ENCODE measurements around the gene C2CD4B.

Gene C2CD4B

DNA sequence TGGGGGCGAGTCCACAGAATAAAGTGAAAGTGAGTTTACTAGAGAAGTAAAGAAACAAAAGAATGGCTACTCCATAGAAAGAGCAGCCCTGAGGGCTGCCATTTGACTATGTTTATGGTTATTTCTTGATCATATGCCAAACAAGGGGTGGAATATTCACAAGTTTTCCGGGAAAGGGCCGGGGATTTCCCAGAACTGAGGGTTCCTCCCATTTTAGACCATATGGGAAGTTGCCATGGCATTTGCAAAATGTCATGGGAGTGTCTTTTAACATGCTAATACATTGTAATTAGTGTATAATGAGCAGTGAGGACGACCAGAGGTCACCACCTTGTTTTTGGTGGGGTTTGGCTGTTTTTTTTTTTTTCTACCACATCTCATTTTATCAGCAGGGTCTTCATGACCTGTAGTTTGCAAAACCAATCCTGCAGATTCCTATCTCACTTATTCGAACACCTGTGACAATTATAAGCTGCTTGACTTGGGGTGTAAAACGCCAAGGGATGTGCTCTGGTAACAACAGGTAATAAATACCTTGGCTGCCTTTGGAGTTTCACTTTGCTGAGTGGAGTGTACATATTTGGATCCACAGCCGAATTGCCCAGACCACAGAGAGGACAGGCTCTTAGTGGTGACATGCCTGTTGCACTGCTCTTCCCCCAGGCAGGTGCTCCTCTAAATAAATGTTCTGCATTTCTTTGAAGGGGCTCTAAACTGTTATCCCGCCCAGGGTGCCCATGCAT is 43.6 kb downstream of the C2CD4B start:
- WGBS (ENCODE audit: extremely low coverage, insufficient coverage, low lambda C conversion rate): no CpG with 5 or more reads among the region's 8 CpGs

GRCh38 chr15:62120776-62121175 is 44.3 kb downstream of the C2CD4B start:
- Histone ChIP-seq H3K4me2 (ENCODE audit: low read length) (no peak overlapping the region), H3K4me3 (ENCODE audit: low read length) (no peak overlapping the region), H3K23ac (ENCODE audit: low read length) (no peak overlapping the region), H2BK120ac (ENCODE audit: low read depth, low read length) (no peak overlapping the region), H3K56ac (ENCODE audit: low read length) (no peak overlapping the region), H3K27ac (ENCODE audit: low read depth, low read length) (no peak overlapping the region), H3K4me1 (ENCODE audit: control insufficient read depth, low read depth, low read length) (peaks cover 4% of the 10 kb centered on the region), H3K9ac (ENCODE audit: low read length) (no peak overlapping the region), H3K18ac (ENCODE audit: low read length) (no peak overlapping the region), H2BK15ac (replicated peaks; ENCODE audit: low read depth) (no peak overlapping the region), H3K79me2 (ENCODE audit: control insufficient read depth, insufficient read depth, low read length) (no peaks in the 10 kb centered on the region), H4K8ac (ENCODE audit: low read depth, low read length) (no peak overlapping the region), H3K4ac (ENCODE audit: low read depth, low read length) (no peak overlapping the region), H2AK5ac (ENCODE audit: low read length) (no peak overlapping the region), H3K79me1 (ENCODE audit: low read length) (no peaks in the 10 kb centered on the region), H2BK5ac (ENCODE audit: low read length) (no peak overlapping the region), H4K5ac (ENCODE audit: low read length) (no peak overlapping the region), H3K27me3 (ENCODE audit: insufficient read depth, low read length, poor library complexity) (no peaks in the 10 kb centered on the region), H3K36me3 (ENCODE audit: control insufficient read depth, insufficient read depth, low read length) (no peaks in the 10 kb centered on the region)
- WGBS (ENCODE audit: extremely low coverage, insufficient coverage, low lambda C conversion rate): no CpG with 5 or more reads among the region's 5 CpGs
- DNase-seq: no peak

More for the DNA sequence above, 43.6 kb downstream of the C2CD4B start:
- H3K79me1 ChIP-seq (ENCODE audit: low read length): no peaks in the 10 kb centered on the region
- H3K4me1 ChIP-seq (ENCODE audit: control insufficient read depth, low read depth, low read length): peaks cover 4% of the 10 kb centered on the region
- no peak overlapping the region for H3K4me3 ChIP-seq (ENCODE audit: low read length)
- H4K8ac ChIP-seq (ENCODE audit: low read depth, low read length): no peak overlapping the region
- no peak overlapping the region for H2BK15ac ChIP-seq (replicated peaks; ENCODE audit: low read depth)
- no peak for DNase-seq
- no peak overlapping the region for H3K18ac ChIP-seq (ENCODE audit: low read length)
- no peaks in the 10 kb centered on the region for H3K36me3 ChIP-seq (ENCODE audit: control insufficient read depth, insufficient read depth, low read length)
- H2BK120ac ChIP-seq (ENCODE audit: low read depth, low read length): no peak overlapping the region
- H3K23ac ChIP-seq (ENCODE audit: low read length): no peak overlapping the region
- no peak overlapping the region for H4K5ac ChIP-seq (ENCODE audit: low read length)
- no peaks in the 10 kb centered on the region for H3K27me3 ChIP-seq (ENCODE audit: insufficient read depth, low read length, poor library complexity)
- no peak overlapping the region for H3K56ac ChIP-seq (ENCODE audit: low read length)
- H3K27ac ChIP-seq (ENCODE audit: low read depth, low read length): no peak overlapping the region
- H3K79me2 ChIP-seq (ENCODE audit: control insufficient read depth, insufficient read depth, low read length): no peaks in the 10 kb centered on the region
- no peak overlapping the region for H2BK5ac ChIP-seq (ENCODE audit: low read length)
- H3K4ac ChIP-seq (ENCODE audit: low read depth, low read length): no peak overlapping the region
- no peak overlapping the region for H3K9ac ChIP-seq (ENCODE audit: low read length)
- no peak overlapping the region for H2AK5ac ChIP-seq (ENCODE audit: low read length)
- no peak overlapping the region for H3K4me2 ChIP-seq (ENCODE audit: low read length)

GRCh38 chr15:62119874-62120273 is 45.2 kb downstream of the C2CD4B start:
- Histone ChIP-seq H3K18ac (ENCODE audit: low read length) (no peak overlapping the region), H3K4me3 (ENCODE audit: low read length) (no peak overlapping the region), H3K4me2 (ENCODE audit: low read length) (no peak overlapping the region), H3K27ac (ENCODE audit: low read depth, low read length) (no peak overlapping the region), H3K79me1 (ENCODE audit: low read length) (no peaks in the 10 kb centered on the region), H3K79me2 (ENCODE audit: control insufficient read depth, insufficient read depth, low read length) (no peaks in the 10 kb centered on the region), H2AK5ac (ENCODE audit: low read length) (no peak overlapping the region), H4K5ac (ENCODE audit: low read length) (no peak overlapping the region), H2BK15ac (replicated peaks; ENCODE audit: low read depth) (no peak overlapping the region), H3K4ac (ENCODE audit: low read depth, low read length) (no peak overlapping the region), H2BK5ac (ENCODE audit: low read length) (no peak overlapping the region), H3K36me3 (ENCODE audit: control insufficient read depth, insufficient read depth, low read length) (no peaks in the 10 kb centered on the region), H3K4me1 (ENCODE audit: control insufficient read depth, low read depth, low read length) (peaks cover 4% of the 10 kb centered on the region), H3K56ac (ENCODE audit: low read length) (no peak overlapping the region), H4K8ac (ENCODE audit: low read depth, low read length) (no peak overlapping the region), H3K27me3 (ENCODE audit: insufficient read depth, low read length, poor library complexity) (no peaks in the 10 kb centered on the region), H3K23ac (ENCODE audit: low read length) (no peak overlapping the region), H2BK120ac (ENCODE audit: low read depth, low read length) (no peak overlapping the region), H3K9ac (ENCODE audit: low read length) (no peak overlapping the region)
- DNase-seq: no peak
- no CpG with 5 or more reads among the region's 3 CpGs for WGBS (ENCODE audit: extremely low coverage, insufficient coverage, low lambda C conversion rate)

DNA sequence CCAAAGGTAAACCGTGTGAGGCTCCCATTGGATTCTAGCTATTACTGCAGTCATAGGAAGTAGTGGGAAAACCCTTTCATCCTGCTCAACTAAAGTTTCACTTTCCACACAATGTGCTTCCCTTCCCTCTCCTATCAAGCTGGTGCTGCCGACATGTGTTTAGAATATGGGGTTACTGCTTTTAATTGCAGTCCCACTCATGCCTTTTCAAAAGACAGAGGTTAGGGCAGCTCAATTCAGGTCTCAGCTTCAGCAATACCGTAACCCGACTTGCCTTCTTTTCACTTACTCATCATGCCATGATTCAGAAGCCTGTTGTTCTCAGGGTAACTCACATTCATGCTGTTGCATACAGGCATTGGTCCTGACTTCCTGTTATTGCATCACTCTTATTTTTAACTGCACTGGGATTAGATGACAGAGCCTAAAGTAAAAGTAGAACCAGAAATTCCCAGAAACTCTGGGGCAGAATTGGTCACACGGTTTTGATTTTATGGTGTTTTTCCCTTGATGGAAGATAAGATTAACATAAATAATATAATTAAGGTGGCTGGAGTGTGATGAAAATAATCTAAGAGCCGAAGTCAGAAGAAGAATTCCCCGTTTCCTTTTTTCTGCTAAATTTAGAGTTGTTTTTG is 45.7 kb downstream of the C2CD4B start:
- H3K79me1 ChIP-seq (ENCODE audit: low read length): no peaks in the 10 kb centered on the region
- H3K18ac ChIP-seq (ENCODE audit: low read length): no peak overlapping the region
- H3K27ac ChIP-seq (ENCODE audit: low read depth, low read length): no peak overlapping the region
- no peak overlapping the region for H2AK5ac ChIP-seq (ENCODE audit: low read length)
- no peak overlapping the region for H3K9ac ChIP-seq (ENCODE audit: low read length)
- H3K36me3 ChIP-seq (ENCODE audit: control insufficient read depth, insufficient read depth, low read length): no peaks in the 10 kb centered on the region
- no peak overlapping the region for H3K4me3 ChIP-seq (ENCODE audit: low read length)
- H3K23ac ChIP-seq (ENCODE audit: low read length): no peak overlapping the region
- no CpG with 5 or more reads among the region's 7 CpGs for WGBS (ENCODE audit: extremely low coverage, insufficient coverage, low lambda C conversion rate)
- H3K79me2 ChIP-seq (ENCODE audit: control insufficient read depth, insufficient read depth, low read length): no peaks in the 10 kb centered on the region
- H3K27me3 ChIP-seq (ENCODE audit: insufficient read depth, low read length, poor library complexity): no peaks in the 10 kb centered on the region
- no peak overlapping the region for H4K8ac ChIP-seq (ENCODE audit: low read depth, low read length)
- peaks cover 4% of the 10 kb centered on the region for H3K4me1 ChIP-seq (ENCODE audit: control insufficient read depth, low read depth, low read length)
- no peak overlapping the region for H3K4me2 ChIP-seq (ENCODE audit: low read length)
- H2BK5ac ChIP-seq (ENCODE audit: low read length): no peak overlapping the region
- peak; percentile 80 for DNase-seq
- no peak overlapping the region for H2BK120ac ChIP-seq (ENCODE audit: low read depth, low read length)
- H3K56ac ChIP-seq (ENCODE audit: low read length): no peak overlapping the region
- H3K4ac ChIP-seq (ENCODE audit: low read depth, low read length): no peak overlapping the region
- H2BK15ac ChIP-seq (replicated peaks; ENCODE audit: low read depth): no peak overlapping the region
- no peak overlapping the region for H4K5ac ChIP-seq (ENCODE audit: low read length)

DNA sequence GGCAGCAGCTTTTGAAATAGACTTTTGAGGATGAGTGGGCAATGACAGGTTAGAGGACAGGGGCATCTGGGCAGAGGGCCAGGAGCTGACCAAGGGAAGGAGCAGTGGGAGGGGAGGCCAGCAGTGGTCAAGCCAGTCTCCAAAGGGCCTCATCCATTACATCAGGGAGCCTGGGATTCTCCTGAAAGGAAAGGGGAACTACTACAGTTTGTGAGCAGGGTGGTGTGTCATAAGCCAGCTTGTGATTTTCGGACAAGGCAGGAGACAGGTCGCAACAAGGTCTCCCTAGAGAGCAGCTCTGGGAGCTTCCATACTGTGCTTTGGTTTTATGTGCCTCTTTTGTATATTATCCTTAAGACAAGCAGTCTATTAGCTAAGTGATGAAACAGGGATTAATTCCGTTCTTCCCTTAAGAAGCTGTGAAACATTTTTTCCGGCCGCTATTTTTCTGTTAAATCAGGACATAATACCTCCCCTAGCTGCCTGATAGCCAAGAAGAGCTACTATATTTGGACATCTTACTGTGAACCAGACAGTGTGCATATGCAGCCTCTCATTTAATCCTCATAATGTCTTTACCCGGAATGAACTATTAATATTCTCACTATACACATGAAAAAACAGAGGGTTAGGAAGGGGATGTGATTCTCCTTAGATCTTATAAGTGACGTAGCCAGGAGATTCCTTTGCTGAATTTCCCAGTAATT is 46.4 kb downstream of the C2CD4B start:
- Histone ChIP-seq H2BK120ac (ENCODE audit: low read depth, low read length) (no peak overlapping the region), H3K36me3 (ENCODE audit: control insufficient read depth, insufficient read depth, low read length) (no peaks in the 10 kb centered on the region), H2BK15ac (replicated peaks; ENCODE audit: low read depth) (no peak overlapping the region), H2BK5ac (ENCODE audit: low read length) (no peak overlapping the region), H3K56ac (ENCODE audit: low read length) (no peak overlapping the region), H4K5ac (ENCODE audit: low read length) (no peak overlapping the region), H3K79me2 (ENCODE audit: control insufficient read depth, insufficient read depth, low read length) (no peaks in the 10 kb centered on the region), H3K9ac (ENCODE audit: low read length) (no peak overlapping the region), H2AK5ac (ENCODE audit: low read length) (no peak overlapping the region), H3K4me1 (ENCODE audit: control insufficient read depth, low read depth, low read length) (peaks cover 4% of the 10 kb centered on the region), H3K79me1 (ENCODE audit: low read length) (no peaks in the 10 kb centered on the region), H3K4me3 (ENCODE audit: low read length) (no peak overlapping the region), H3K4me2 (ENCODE audit: low read length) (no peak overlapping the region), H3K27me3 (ENCODE audit: insufficient read depth, low read length, poor library complexity) (no peaks in the 10 kb centered on the region), H4K8ac (ENCODE audit: low read depth, low read length) (no peak overlapping the region), H3K4ac (ENCODE audit: low read depth, low read length) (no peak overlapping the region), H3K27ac (ENCODE audit: low read depth, low read length) (no peak overlapping the region), H3K23ac (ENCODE audit: low read length) (no peak overlapping the region), H3K18ac (ENCODE audit: low read length) (no peak overlapping the region)
- no CpG with 5 or more reads among the region's 7 CpGs for WGBS (ENCODE audit: extremely low coverage, insufficient coverage, low lambda C conversion rate)
- DNase-seq: no peak
